Articular chondrocyte of knee joint (primary cell): ENCODE measurements around the gene SPDYE8. TPM values are rescaled to one million over a fixed set of nuclear protein-coding genes. Genes with fewer than 3 reads are reported as not detected.

ENCODE experiments used
- small RNA-seq: library from RNA; depleted of rRNA; stranded (forward); fragments of <200 nt; gene quantifications from one replicate; pipeline ENCODE3, GENCODE V24; 2012
- total RNA-seq: library from RNA; depleted of rRNA; stranded (reverse); fragments of >200 nt; gene quantifications from 2 replicates; pipeline ENCODE4 v1.2.3, GENCODE V29; 2012

SPDYE8 gene
- total RNA-seq: not detected in 2 replicates

GRCh38 chr7:73029666-73030065, at the start of gene SPDYE8:
Gene SPDYE8 (minus strand): TSS chr7:73029766. CDS start chr7:73027966, 1,800 bp downstream.

GRCh38 chr7:73057811-73058210, 28.2 kb upstream of the SPDYE8 start, which contains the start of gene SPDYE11:
Gene SPDYE11 (minus strand): TSS chr7:73057911. CDS start chr7:73056111, 1,800 bp downstream.

Small RNAs within 50 kb of the gene (small RNA-seq; reads per million reads assigned to genes)
- gene RF00019: not detected

Other genes with a start within 250 kb of the SPDYE8 start
- 0.86 and 3.9 TPM in 2 replicates for gene TYW1B, start 201.6 kb downstream of the SPDYE8 start, total RNA-seq
- 6.4 and 7.2 TPM in 2 replicates for gene POM121, start 104.7 kb downstream of the SPDYE8 start, total RNA-seq
- gene TRIM74, start 60.3 kb downstream of the SPDYE8 start, total RNA-seq: 0.13 TPM in 1 of 2 replicates, not detected in the other
- gene SPDYE11, start 28.1 kb upstream of the SPDYE8 start, total RNA-seq: under 0.01 TPM in 1 of 2 replicates, not detected in the other
- gene SPDYE9, start 56.3 kb upstream of the SPDYE8 start, total RNA-seq: under 0.01 TPM in 1 of 2 replicates, not detected in the other